Lower lobe of right lung (tissue), 2 donors: ENCODE data around the gene ENO2. TPM values are rescaled to one million over a fixed set of nuclear protein-coding genes. Genes with fewer than 3 reads are reported as not detected.
"Not testable (repeated sequence)": the region's sequence is repeated elsewhere in the genome, so short reads cannot be mapped to it uniquely, and the experiment has no call there.

ENCODE experiments used
- ATAC-seq, 2 donors: fragments of 200-7000 bp; cut with Tn5 transposase; one replicate each; pipeline ENCODE4 v1.9.1; 2020 to 2022; ENCODE audit warnings: mild to moderate bottlenecking in 2 of 2, moderate library complexity in 2 of 2
- DNase-seq: peaks from one replicate; pipeline ENCODE4 v3.0.0-alpha.2; 2020
- H3K27ac ChIP-seq: fragments of 200-600 bp; one replicate; pipeline ENCODE4 v1.8.0; 2022
- H3K27me3 ChIP-seq: fragments of 200-600 bp; one replicate; pipeline ENCODE4 v1.8.0; 2022; ENCODE audit warnings: low read depth
- H3K36me3 ChIP-seq: fragments of 200-600 bp; one replicate; pipeline ENCODE4 v1.8.0; 2022; ENCODE audit warnings: mild to moderate bottlenecking
- H3K4me1 ChIP-seq: fragments of 200-600 bp; one replicate; pipeline ENCODE4 v1.8.0; 2022
- H3K4me3 ChIP-seq: fragments of 200-600 bp; one replicate; pipeline ENCODE4 v1.8.0; 2022; ENCODE audit warnings: mild to moderate bottlenecking
- H3K9me3 ChIP-seq: fragments of 200-600 bp; one replicate; pipeline ENCODE4 v1.8.0; 2022
- intact Hi-C: fragments of 100-400 bp; cut with DNase I; formaldehyde crosslinking; loops from one replicate; pipeline ENCODE4 v1.11.0; 2022
- total RNA-seq: library from RNA; stranded (reverse); fragmentation: NEBNext Ultra II Directional; extraction: Animal tissue kit (Norgen Biotek cat#: 25700); gene quantifications from one replicate; pipeline ENCODE4 v1.2.1, GENCODE V29; 2021
- TF ChIP-seq, protein P1 (sequence below): fragments of 200-600 bp; IDR thresholded peaks from one replicate; pipeline ENCODE4 v1.8.0; 2022; ENCODE audit warnings: antibody characterized with exemption, mild to moderate bottlenecking
- donor health status: DM: no; HTN: yes; CAD: no; lungs with severe emphysema.

The ENO2 gene
- total RNA-seq, 1 donor from 2014 or later = 41.9 TPM

GRCh38 chr12:6873094-6874014 is 41.0 kb upstream of the ENO2 start, which contains the start of gene SPSB2:
Gene SPSB2 (minus strand): TSS chr12:6873303. CDS start chr12:6872901, 402 bp downstream.
- no peaks in the 10 kb centered on the region for H3K27me3 ChIP-seq
- peaks cover 29% of the 10 kb centered on the region for H3K36me3 ChIP-seq
- peaks cover 51% of the 10 kb centered on the region for H3K4me1 ChIP-seq
- peak within 1 kb of the TSS; percentile 99 for H3K4me3 ChIP-seq
- peak; percentile 96 to 97 for ATAC-seq
- DNase-seq = peak; percentile 100
- peak within 1 kb of the TSS; percentile 84 for H3K27ac ChIP-seq
- no peaks in the 10 kb centered on the region for H3K9me3 ChIP-seq
- intact Hi-C loops = no loop called here
- TF ChIP-seq, protein P1, sequence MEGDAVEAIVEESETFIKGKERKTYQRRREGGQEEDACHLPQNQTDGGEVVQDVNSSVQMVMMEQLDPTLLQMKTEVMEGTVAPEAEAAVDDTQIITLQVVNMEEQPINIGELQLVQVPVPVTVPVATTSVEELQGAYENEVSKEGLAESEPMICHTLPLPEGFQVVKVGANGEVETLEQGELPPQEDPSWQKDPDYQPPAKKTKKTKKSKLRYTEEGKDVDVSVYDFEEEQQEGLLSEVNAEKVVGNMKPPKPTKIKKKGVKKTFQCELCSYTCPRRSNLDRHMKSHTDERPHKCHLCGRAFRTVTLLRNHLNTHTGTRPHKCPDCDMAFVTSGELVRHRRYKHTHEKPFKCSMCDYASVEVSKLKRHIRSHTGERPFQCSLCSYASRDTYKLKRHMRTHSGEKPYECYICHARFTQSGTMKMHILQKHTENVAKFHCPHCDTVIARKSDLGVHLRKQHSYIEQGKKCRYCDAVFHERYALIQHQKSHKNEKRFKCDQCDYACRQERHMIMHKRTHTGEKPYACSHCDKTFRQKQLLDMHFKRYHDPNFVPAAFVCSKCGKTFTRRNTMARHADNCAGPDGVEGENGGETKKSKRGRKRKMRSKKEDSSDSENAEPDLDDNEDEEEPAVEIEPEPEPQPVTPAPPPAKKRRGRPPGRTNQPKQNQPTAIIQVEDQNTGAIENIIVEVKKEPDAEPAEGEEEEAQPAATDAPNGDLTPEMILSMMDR = peak; percentile 11

- Histone ChIP-seq H3K4me1 (peaks cover 45% of the 10 kb centered on the region), H3K36me3 (peaks cover 28% of the 10 kb centered on the region), H3K27ac (peak overlapping the region; percentile 84), H3K4me3 (peak overlapping the region; percentile 99)
- ATAC-seq, H3K9me3 ChIP-seq, H3K27me3 ChIP-seq, DNase-seq, intact Hi-C loops: not testable (repeated sequence)
Observed at GRCh38 chr12:6874015-6874368, 40.4 kb upstream of the ENO2 start.

- DNase-seq (peak; percentile 68), ATAC-seq (peak; percentile 29 to 74)
- Histone ChIP-seq H3K36me3 (peaks cover 16% of the 10 kb centered on the region), H3K27ac (peak overlapping the region; percentile 64)
- H3K9me3 ChIP-seq, intact Hi-C loops, H3K4me3 ChIP-seq, H3K4me1 ChIP-seq, H3K27me3 ChIP-seq: not testable (repeated sequence)
Observed at GRCh38 chr12:6879824-6880223, 34.6 kb upstream of the ENO2 start.

- DNase-seq (no peak), ATAC-seq (no peak)
Observed at GRCh38 chr12:6883252-6883651, 31.1 kb upstream of the ENO2 start.

DNA sequence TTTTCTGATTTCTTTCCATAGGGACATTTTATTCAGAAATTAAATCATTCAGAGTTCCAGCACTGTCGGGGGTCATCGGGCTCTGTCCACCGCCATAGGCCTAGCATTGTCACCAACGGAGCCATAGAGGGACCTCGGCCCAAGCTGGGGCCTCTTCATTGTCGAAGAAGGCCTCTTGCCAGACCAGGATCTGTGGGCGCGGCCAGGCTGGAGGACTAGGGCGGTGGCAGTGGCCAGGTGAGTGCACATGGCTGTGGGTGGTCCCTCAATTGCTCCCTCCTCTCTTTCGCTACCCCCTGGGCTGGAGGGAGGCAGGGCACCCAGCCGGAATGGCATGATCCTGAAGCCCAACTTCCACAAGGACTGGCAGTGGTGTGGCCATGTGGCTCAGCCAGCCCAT is 30.7 kb upstream of the ENO2 start:
- Histone ChIP-seq H3K4me3 (no peak overlapping the region), H3K27me3 (no peaks in the 10 kb centered on the region), H3K9me3 (no peaks in the 10 kb centered on the region), H3K27ac (no peak overlapping the region), H3K4me1 (peaks cover 16% of the 10 kb centered on the region), H3K36me3 (peaks cover 22% of the 10 kb centered on the region)
- no peak for ATAC-seq
- intact Hi-C loops = no loop called here
- no peak for DNase-seq
- TF ChIP-seq, protein P1 = no peak

More at GRCh38 chr12:6883252-6883651, 31.1 kb upstream of the ENO2 start:
- no peaks in the 10 kb centered on the region for H3K9me3 ChIP-seq
- peaks cover 22% of the 10 kb centered on the region for H3K36me3 ChIP-seq
- peaks cover 15% of the 10 kb centered on the region for H3K4me1 ChIP-seq
- no peak overlapping the region for H3K27ac ChIP-seq
- TF ChIP-seq, protein P1 = no peak
- intact Hi-C loops = no loop called here
- H3K4me3 ChIP-seq = no peak overlapping the region
- H3K27me3 ChIP-seq = no peaks in the 10 kb centered on the region

- DNase-seq = no peak
- Histone ChIP-seq H3K4me3 (no peak overlapping the region), H3K4me1 (peaks cover 16% of the 10 kb centered on the region), H3K9me3 (no peaks in the 10 kb centered on the region), H3K27me3 (no peaks in the 10 kb centered on the region), H3K27ac (no peak overlapping the region), H3K36me3 (peaks cover 22% of the 10 kb centered on the region)
- no peak for ATAC-seq
- TF ChIP-seq, protein P1 = no peak
- intact Hi-C loops = no loop called here
Observed at GRCh38 chr12:6884539-6884938, 29.8 kb upstream of the ENO2 start.

GRCh38 chr12:6886206-6886999 is 28.0 kb upstream of the ENO2 start:
- peak overlapping the region; percentile 79 for H3K27ac ChIP-seq
- peak in 1 of 2 donors; percentile 16 for ATAC-seq
- intact Hi-C loops, H3K27me3 ChIP-seq, H3K9me3 ChIP-seq, DNase-seq, H3K4me3 ChIP-seq: not testable (repeated sequence)
- peaks cover 26% of the 10 kb centered on the region for H3K4me1 ChIP-seq
- H3K36me3 ChIP-seq = peaks cover 22% of the 10 kb centered on the region
